ENCODE results near the gene CLDN8. TPM values are rescaled to one million over a fixed set of nuclear protein-coding genes. Genes with fewer than 3 reads are reported as not detected.

Gene CLDN8
- total RNA-seq, 2 experiments from 2014 or later: not detected

DNA sequence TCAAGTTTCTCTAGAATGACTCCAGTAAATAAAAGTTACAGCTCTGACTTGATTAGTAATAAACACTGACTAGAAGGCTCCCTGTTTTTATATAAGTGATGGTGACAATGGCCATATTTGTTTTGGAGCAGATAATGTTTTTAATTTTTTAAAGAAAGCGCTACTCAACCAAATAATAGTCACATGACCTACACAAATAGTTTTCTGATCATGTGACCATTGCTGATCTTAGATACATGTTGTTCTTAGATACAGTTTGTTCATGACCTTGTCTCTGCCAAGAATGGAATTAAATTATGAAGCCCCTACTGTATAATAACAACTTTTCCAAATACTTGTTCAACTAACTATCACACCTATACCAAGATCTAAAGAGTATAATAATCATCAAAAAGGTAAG lies 22.3 kb upstream of the CLDN8 start:
- Mint-ChIP-seq H3K4me1 (ENCODE audit: low read depth) (no peaks in the 10 kb centered on the region), H3K4me3 (no peak overlapping the region), H3K27ac (no peak overlapping the region), H3K36me3 (ENCODE audit: low read depth) (no peaks in the 10 kb centered on the region), H3K27me3 (no peaks in the 10 kb centered on the region), H3K9me3 (no peaks in the 10 kb centered on the region)
- DNase-seq: no peak
- no peak for ATAC-seq
- intact Hi-C loops (cut with micrococcal nuclease): no loop called here
- POLR2A ChIA-PET: no interaction called here
- TF ChIP-seq, protein P1, sequence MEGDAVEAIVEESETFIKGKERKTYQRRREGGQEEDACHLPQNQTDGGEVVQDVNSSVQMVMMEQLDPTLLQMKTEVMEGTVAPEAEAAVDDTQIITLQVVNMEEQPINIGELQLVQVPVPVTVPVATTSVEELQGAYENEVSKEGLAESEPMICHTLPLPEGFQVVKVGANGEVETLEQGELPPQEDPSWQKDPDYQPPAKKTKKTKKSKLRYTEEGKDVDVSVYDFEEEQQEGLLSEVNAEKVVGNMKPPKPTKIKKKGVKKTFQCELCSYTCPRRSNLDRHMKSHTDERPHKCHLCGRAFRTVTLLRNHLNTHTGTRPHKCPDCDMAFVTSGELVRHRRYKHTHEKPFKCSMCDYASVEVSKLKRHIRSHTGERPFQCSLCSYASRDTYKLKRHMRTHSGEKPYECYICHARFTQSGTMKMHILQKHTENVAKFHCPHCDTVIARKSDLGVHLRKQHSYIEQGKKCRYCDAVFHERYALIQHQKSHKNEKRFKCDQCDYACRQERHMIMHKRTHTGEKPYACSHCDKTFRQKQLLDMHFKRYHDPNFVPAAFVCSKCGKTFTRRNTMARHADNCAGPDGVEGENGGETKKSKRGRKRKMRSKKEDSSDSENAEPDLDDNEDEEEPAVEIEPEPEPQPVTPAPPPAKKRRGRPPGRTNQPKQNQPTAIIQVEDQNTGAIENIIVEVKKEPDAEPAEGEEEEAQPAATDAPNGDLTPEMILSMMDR (IDR thresholded peaks at IDR 0.05): no peak
- CTCF ChIA-PET: no interaction called here

DNA sequence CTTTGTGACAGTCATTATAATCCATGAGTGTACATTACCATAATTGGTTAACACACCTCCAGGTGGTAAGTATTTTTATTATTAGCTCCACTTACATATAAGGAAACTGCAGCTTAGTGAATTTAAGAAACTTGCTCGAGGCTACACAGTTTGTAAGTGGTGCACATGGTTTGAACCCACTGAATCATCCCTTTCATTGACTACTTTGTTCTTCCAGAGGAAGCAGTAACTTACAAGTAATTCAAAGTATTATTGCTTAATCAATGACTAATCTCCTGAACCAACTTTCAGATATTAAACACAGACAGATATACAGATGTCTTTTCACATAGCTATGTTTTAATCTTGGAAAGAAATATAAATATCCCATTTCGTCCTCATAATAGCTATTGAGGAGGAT lies 18.7 kb upstream of the CLDN8 start:
- Mint-ChIP-seq H3K9me3 (no peaks in the 10 kb centered on the region), H3K4me1 (ENCODE audit: low read depth) (no peaks in the 10 kb centered on the region), H3K36me3 (ENCODE audit: low read depth) (no peaks in the 10 kb centered on the region), H3K27ac (no peak overlapping the region), H3K4me3 (no peak overlapping the region), H3K27me3 (no peaks in the 10 kb centered on the region)
- DNase-seq: no peak
- intact Hi-C loops (cut with micrococcal nuclease): no loop called here
- TF ChIP-seq, protein P1 (IDR thresholded peaks at IDR 0.05): no peak
- ChIA-PET CTCF (no interaction called here), POLR2A (no interaction called here)
- no peak for ATAC-seq

DNA sequence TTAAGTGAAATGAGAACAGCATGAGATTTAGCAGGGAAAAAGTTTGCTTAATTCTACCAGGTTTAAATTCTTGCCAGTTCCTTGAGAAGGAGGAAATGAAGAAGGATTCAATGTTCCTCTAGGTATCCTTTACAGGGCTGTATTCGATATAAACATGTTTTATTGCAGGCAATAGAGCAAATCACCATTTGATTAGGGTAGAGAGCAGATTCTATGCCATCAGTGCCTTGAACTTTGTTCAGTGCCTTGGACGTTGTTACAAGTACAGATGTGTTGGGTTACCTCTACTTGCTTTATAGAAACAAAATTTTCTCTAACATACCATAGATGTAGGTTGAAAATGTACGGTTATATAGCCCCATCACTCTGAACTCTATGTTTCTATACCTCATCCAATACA lies 18.2 kb upstream of the CLDN8 start:
- H3K4me1 Mint-ChIP-seq (ENCODE audit: low read depth): no peaks in the 10 kb centered on the region
- ChIA-PET CTCF (no interaction called here), POLR2A (no interaction called here)
- H3K27ac Mint-ChIP-seq: no peak overlapping the region
- TF ChIP-seq, protein P1 (IDR thresholded peaks at IDR 0.05): no peak
- intact Hi-C loops (cut with micrococcal nuclease): no loop called here
- H3K9me3 Mint-ChIP-seq: no peaks in the 10 kb centered on the region
- no peak overlapping the region for H3K4me3 Mint-ChIP-seq
- ATAC-seq (no peak), DNase-seq (no peak)
- H3K27me3 Mint-ChIP-seq: no peaks in the 10 kb centered on the region
- H3K36me3 Mint-ChIP-seq (ENCODE audit: low read depth): no peaks in the 10 kb centered on the region

GRCh38 chr21:30233228-30234020 lies 17.5 kb upstream of the CLDN8 start:
- H3K36me3 Mint-ChIP-seq (ENCODE audit: low read depth): no peaks in the 10 kb centered on the region
- no peaks in the 10 kb centered on the region for H3K9me3 Mint-ChIP-seq
- H3K27me3 Mint-ChIP-seq: no peaks in the 10 kb centered on the region
- TF ChIP-seq, protein P1 (IDR thresholded peaks at IDR 0.05): no peak
- H3K4me1 Mint-ChIP-seq (ENCODE audit: low read depth): no peaks in the 10 kb centered on the region
- intact Hi-C loops (cut with micrococcal nuclease): no loop called here
- DNase-seq (no peak), ATAC-seq (no peak)
- POLR2A ChIA-PET: no interaction called here
- CTCF ChIA-PET: no interaction called here
- H3K4me3 Mint-ChIP-seq: no peak overlapping the region
- no peak overlapping the region for H3K27ac Mint-ChIP-seq

DNA sequence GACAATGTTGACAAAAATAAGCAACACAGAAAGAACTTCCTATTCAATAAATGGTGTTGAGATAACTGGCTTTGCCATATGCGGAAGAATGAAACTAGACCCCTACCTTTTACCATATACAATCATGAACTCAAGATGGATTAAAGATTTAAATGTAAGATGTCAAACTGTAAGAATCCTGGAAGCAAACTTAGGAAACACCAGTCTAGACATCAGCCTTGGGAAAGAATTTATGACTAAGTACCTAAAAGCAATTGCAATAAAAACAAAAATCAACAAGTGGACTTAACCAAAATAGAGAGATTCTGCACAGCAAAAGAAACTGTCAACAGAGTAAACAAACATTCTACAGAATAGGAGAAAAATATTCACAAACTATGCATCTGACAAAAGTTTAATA lies 16.1 kb upstream of the CLDN8 start:
- TF ChIP-seq, protein P1 (IDR thresholded peaks at IDR 0.05): no peak
- no peaks in the 10 kb centered on the region for H3K4me1 Mint-ChIP-seq (ENCODE audit: low read depth)
- no peaks in the 10 kb centered on the region for H3K9me3 Mint-ChIP-seq
- no peaks in the 10 kb centered on the region for H3K36me3 Mint-ChIP-seq (ENCODE audit: low read depth)
- no peak overlapping the region for H3K4me3 Mint-ChIP-seq
- no peak for DNase-seq
- POLR2A ChIA-PET: no interaction called here
- H3K27me3 Mint-ChIP-seq: no peaks in the 10 kb centered on the region
- ATAC-seq: no peak
- CTCF ChIA-PET: no interaction called here
- intact Hi-C loops (cut with micrococcal nuclease): no loop called here
- H3K27ac Mint-ChIP-seq: no peak overlapping the region
